Measurements from ENCODE around the gene RELN. TPM values are rescaled to one million over a fixed set of nuclear protein-coding genes. Genes with fewer than 3 reads are reported as not detected.

The RELN gene
- total RNA-seq, 1 donor from 2014 or later = not detected

GRCh38 chr7:103987451-103987850 is 2.0 kb downstream of the RELN start:
- no peak for TF ChIP-seq CTCF (IDR thresholded peaks at IDR 0.05)
- DNase-seq (ENCODE audit: low spot score) = no peak
- H3K4me3 Mint-ChIP-seq (ENCODE audit: unreplicated experiment) = no peak overlapping the region
- H3K27ac Mint-ChIP-seq (ENCODE audit: unreplicated experiment) = no peak overlapping the region
- H3K36me3 Mint-ChIP-seq (ENCODE audit: low read depth) = peaks cover 1% of the 10 kb centered on the region
- H3K27me3 Mint-ChIP-seq (ENCODE audit: low read depth) = peaks cover 66% of the 10 kb centered on the region
- H3K4me1 Mint-ChIP-seq (ENCODE audit: low read depth) = peaks cover 14% of the 10 kb centered on the region
- no peaks in the 10 kb centered on the region for H3K9me3 Mint-ChIP-seq (ENCODE audit: low read depth)

GRCh38 chr7:103985565-103986126 is 3.8 kb downstream of the RELN start:
- Mint-ChIP-seq H3K27me3 (ENCODE audit: low read depth) (peaks cover 64% of the 10 kb centered on the region), H3K9me3 (ENCODE audit: low read depth) (no peaks in the 10 kb centered on the region), H3K4me1 (ENCODE audit: low read depth) (peaks cover 14% of the 10 kb centered on the region), H3K4me3 (ENCODE audit: unreplicated experiment) (no peak overlapping the region), H3K36me3 (ENCODE audit: low read depth) (peaks cover 4% of the 10 kb centered on the region), H3K27ac (ENCODE audit: unreplicated experiment) (no peak overlapping the region)
- DNase-seq (ENCODE audit: low spot score) = no peak
- no peak for TF ChIP-seq CTCF (IDR thresholded peaks at IDR 0.05)

GRCh38 chr7:103984050-103984449 is 5.4 kb downstream of the RELN start:
- H3K4me1 Mint-ChIP-seq (ENCODE audit: low read depth) = peaks cover 9% of the 10 kb centered on the region
- peaks cover 64% of the 10 kb centered on the region for H3K27me3 Mint-ChIP-seq (ENCODE audit: low read depth)
- no peak for TF ChIP-seq CTCF (IDR thresholded peaks at IDR 0.05)

GRCh38 chr7:103983201-103983977 is 6.1 kb downstream of the RELN start:
- no peak for DNase-seq (ENCODE audit: low spot score)
- H3K9me3 Mint-ChIP-seq (ENCODE audit: low read depth) = no peaks in the 10 kb centered on the region
- peaks cover 4% of the 10 kb centered on the region for H3K36me3 Mint-ChIP-seq (ENCODE audit: low read depth)
- H3K27ac Mint-ChIP-seq (ENCODE audit: unreplicated experiment) = no peak overlapping the region
- TF ChIP-seq CTCF (IDR thresholded peaks at IDR 0.05) = no peak
- H3K27me3 Mint-ChIP-seq (ENCODE audit: low read depth) = peaks cover 64% of the 10 kb centered on the region
- no peak overlapping the region for H3K4me3 Mint-ChIP-seq (ENCODE audit: unreplicated experiment)
- peaks cover 2% of the 10 kb centered on the region for H3K4me1 Mint-ChIP-seq (ENCODE audit: low read depth)

More at GRCh38 chr7:103984050-103984449, 5.4 kb downstream of the RELN start:
- Mint-ChIP-seq H3K27ac (ENCODE audit: unreplicated experiment) (no peak overlapping the region), H3K9me3 (ENCODE audit: low read depth) (no peaks in the 10 kb centered on the region), H3K36me3 (ENCODE audit: low read depth) (peaks cover 4% of the 10 kb centered on the region), H3K4me3 (ENCODE audit: unreplicated experiment) (no peak overlapping the region)
- no peak for DNase-seq (ENCODE audit: low spot score)

- no peaks in the 10 kb centered on the region for H3K9me3 Mint-ChIP-seq (ENCODE audit: low read depth)
- H3K27ac Mint-ChIP-seq (ENCODE audit: unreplicated experiment) = no peak overlapping the region
- no peak for TF ChIP-seq CTCF (IDR thresholded peaks at IDR 0.05)
- no peak overlapping the region for H3K4me3 Mint-ChIP-seq (ENCODE audit: unreplicated experiment)
- H3K27me3 Mint-ChIP-seq (ENCODE audit: low read depth) = peaks cover 61% of the 10 kb centered on the region
- no peaks in the 10 kb centered on the region for H3K4me1 Mint-ChIP-seq (ENCODE audit: low read depth)
- DNase-seq (ENCODE audit: low spot score) = no peak
- peaks cover 2% of the 10 kb centered on the region for H3K36me3 Mint-ChIP-seq (ENCODE audit: low read depth)
These were observed 8.4 kb downstream of the RELN start for GRCh38 chr7:103981003-103981423.

Measured in chondrocyte (in vitro differentiated cells).